Activated B cell treated with CpG ODN at 0.5 μM for 24 hours (primary cell): Measurements from ENCODE around the gene SETD4. TPM values are rescaled to one million over a fixed set of nuclear protein-coding genes. Genes with fewer than 3 reads are reported as not detected.

Experiments used
- ATAC-seq: fragments of 200-7000 bp; cut with Tn5 transposase; one replicate; pipeline ENCODE4 v1.10.0; 2021; ENCODE audit warnings: low read depth, mild to moderate bottlenecking, moderate library complexity
- CTCF ChIA-PET: fragments of 350-600 bp; sonication (Branson Sonifier 250); formaldehyde crosslinking; loops from one replicate; lab custom pipeline; 2021; ENCODE audit warnings: antibody characterized with exemption; lab: Charles Lee
- POLR2A ChIA-PET: fragments of 350-600 bp; sonication (Branson Sonifier 250); formaldehyde crosslinking; loops from one replicate; lab custom pipeline; 2021; ENCODE audit warnings: antibody characterized with exemption; lab: Charles Lee
- DNase-seq: peaks from one replicate; pipeline ENCODE4 v3.0.0; 2022
- H3K27ac Mint-ChIP-seq: one replicate; pipeline ENCODE4 v1.8.0; 2020; ENCODE audit warnings: mixed read lengths
- H3K27me3 Mint-ChIP-seq: one replicate; pipeline ENCODE4 v1.8.0; 2021; ENCODE audit warnings: mixed read lengths
- H3K36me3 Mint-ChIP-seq: one replicate; pipeline ENCODE4 v1.8.0; 2021; ENCODE audit warnings: low read depth, mixed read lengths
- H3K4me1 Mint-ChIP-seq: one replicate; pipeline ENCODE4 v1.8.0; 2021; ENCODE audit warnings: mixed read lengths
- H3K4me3 Mint-ChIP-seq: one replicate; pipeline ENCODE4 v1.8.0; 2020; ENCODE audit warnings: mild to moderate bottlenecking, mixed read lengths
- H3K9me3 Mint-ChIP-seq: one replicate; pipeline ENCODE4 v1.8.0; 2020; ENCODE audit warnings: mixed read lengths
- CTCF ChIP-seq: fragments of 200-600 bp; IDR thresholded peaks from one replicate; pipeline ENCODE4 v1.8.0; 2022; ENCODE audit warnings: antibody characterized with exemption, mild to moderate bottlenecking
- intact Hi-C: fragments of 100-400 bp; cut with micrococcal nuclease; formaldehyde crosslinking; loops from one replicate; pipeline ENCODE4 v1.15.1; 2024
- total RNA-seq: library from RNA; stranded (reverse); gene quantifications from 2 replicates; pipeline ENCODE4 v1.2.3, GENCODE V29; 2022

SETD4 gene
- total RNA-seq, 1 donor from 2014 or later, result 40.4 TPM

- peaks cover 4% of the 10 kb centered on the region for H3K9me3 Mint-ChIP-seq
- intact Hi-C loops, result no loop called here
- ATAC-seq (no peak), DNase-seq (no peak)
- ChIA-PET CTCF (interaction anchor here (0.8 to 1.0 kb wide), 2 partner anchors 32 to 40 kb away, joined by 3 read pairs; no protein-coding TSS in a partner anchor), POLR2A (interaction anchor here (1.5 kb wide), 1 partner anchor 13 kb away, joined by 5 read pairs; the partner anchor contains the start of gene SETD4)
- peaks cover 32% of the 10 kb centered on the region for H3K36me3 Mint-ChIP-seq
- TF ChIP-seq CTCF, result no peak
- H3K27me3 Mint-ChIP-seq, result no peaks in the 10 kb centered on the region
- peak overlapping the region; percentile 22 for H3K27ac Mint-ChIP-seq
- peaks cover 51% of the 10 kb centered on the region for H3K4me1 Mint-ChIP-seq
- no peak overlapping the region for H3K4me3 Mint-ChIP-seq
Measured at GRCh38 chr21:36073181-36073580, 12.9 kb upstream of the SETD4 start.

- H3K4me3 Mint-ChIP-seq, result no peak overlapping the region
- DNase-seq, result no peak
- H3K4me1 Mint-ChIP-seq, result peaks cover 45% of the 10 kb centered on the region
- peaks cover 32% of the 10 kb centered on the region for H3K36me3 Mint-ChIP-seq
- H3K27me3 Mint-ChIP-seq, result no peaks in the 10 kb centered on the region
- H3K9me3 Mint-ChIP-seq, result peaks cover 4% of the 10 kb centered on the region
- ATAC-seq, result no peak
- no peak overlapping the region for H3K27ac Mint-ChIP-seq
- ChIA-PET POLR2A (interaction anchor here (1.5 kb wide), 1 partner anchor 13 kb away, joined by 5 read pairs; the partner anchor contains the start of gene SETD4), CTCF (interaction anchor here (0.8 to 1.0 kb wide), 2 partner anchors 32 to 41 kb away, joined by 3 read pairs; no protein-coding TSS in a partner anchor)
- no peak for TF ChIP-seq CTCF
- intact Hi-C loops, result no loop called here
Measured at GRCh38 chr21:36072453-36073162, 12.3 kb upstream of the SETD4 start.

GRCh38 chr21:36070999-36071398 lies 10.7 kb upstream of the SETD4 start:
- intact Hi-C loops, result no loop called here
- no peak for TF ChIP-seq CTCF

GRCh38 chr21:36069713-36070583 lies 9.6 kb upstream of the SETD4 start, which contains the start of gene CBR1:
TSS of gene CBR1 (plus strand) at chr21:36070024. CDS start at chr21:36070116, 92 bp downstream.
- peaks cover 31% of the 10 kb centered on the region for H3K4me1 Mint-ChIP-seq
- peak within 1 kb of the TSS; percentile 87 for H3K27ac Mint-ChIP-seq
- no peak for TF ChIP-seq CTCF
- peaks cover 32% of the 10 kb centered on the region for H3K36me3 Mint-ChIP-seq
- ChIA-PET POLR2A (interaction anchor here (0.6 to 3.2 kb wide), 11 partner anchors 9 to 1160 kb away, joined by 3 to 60 read pairs (median 4); partner anchors contain the start of gene SETD4), CTCF (interaction anchor here (1.0 to 1.4 kb wide), 2 partner anchors 10 to 22 kb away, joined by 4 to 9 read pairs; partner anchors contain the start of gene SETD4)
- H3K9me3 Mint-ChIP-seq, result peaks cover 5% of the 10 kb centered on the region
- intact Hi-C loops, result loop anchor here (1.0 to 10.0 kb wide), 7 partner anchors 7 to 1995 kb away; partner anchors contain the start of genes CBR3, MRPS6, RUNX1 and SETD4
- peak within 1 kb of the TSS; percentile 90 for H3K4me3 Mint-ChIP-seq
- no peaks in the 10 kb centered on the region for H3K27me3 Mint-ChIP-seq
- peak; percentile 99 for ATAC-seq
- peak; percentile 86 for DNase-seq

More at GRCh38 chr21:36070999-36071398, 10.7 kb upstream of the SETD4 start:
- H3K27me3 Mint-ChIP-seq, result no peaks in the 10 kb centered on the region
- peaks cover 5% of the 10 kb centered on the region for H3K9me3 Mint-ChIP-seq
- DNase-seq (no peak), ATAC-seq (no peak)
- H3K36me3 Mint-ChIP-seq, result peaks cover 32% of the 10 kb centered on the region
- H3K4me3 Mint-ChIP-seq, result peak overlapping the region; percentile 90
- H3K4me1 Mint-ChIP-seq, result peaks cover 32% of the 10 kb centered on the region
- POLR2A ChIA-PET, result interaction anchor here (1.7 to 3.2 kb wide), 2 partner anchors 8 to 11 kb away, joined by 18 to 60 read pairs; partner anchors contain the start of gene SETD4
- peak overlapping the region; percentile 36 for H3K27ac Mint-ChIP-seq
- CTCF ChIA-PET, result no interaction called here
